ENCODE results near the gene FBXO10.

DNA sequence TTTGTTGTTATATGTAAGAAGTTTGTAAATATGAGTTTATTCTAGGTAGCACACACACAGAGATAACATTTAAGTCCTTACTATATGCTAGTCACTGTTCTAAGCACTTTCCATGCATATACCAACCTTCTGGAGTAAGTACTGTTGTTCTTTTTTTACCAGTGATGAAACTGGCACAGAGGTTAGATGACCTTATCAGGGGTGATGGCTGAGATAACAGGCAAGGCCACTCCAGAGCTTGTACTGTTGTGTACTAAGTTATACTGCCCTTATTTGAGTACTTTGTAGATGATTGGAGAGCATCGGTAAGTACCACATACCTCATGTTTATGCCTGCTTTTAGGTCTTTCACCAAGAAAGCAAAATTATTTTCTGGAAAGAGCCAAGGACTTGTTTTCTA is 84.2 kb downstream of the FBXO10 start:
- TF ChIP-seq POLR2AphosphoS5 (IDR thresholded peaks at IDR 0.05) (no peak), POLR2A (IDR thresholded peaks at IDR 0.05) (no peak), EP300 (IDR thresholded peaks at IDR 0.05) (no peak)
- TF ChIP-seq, protein P1, sequence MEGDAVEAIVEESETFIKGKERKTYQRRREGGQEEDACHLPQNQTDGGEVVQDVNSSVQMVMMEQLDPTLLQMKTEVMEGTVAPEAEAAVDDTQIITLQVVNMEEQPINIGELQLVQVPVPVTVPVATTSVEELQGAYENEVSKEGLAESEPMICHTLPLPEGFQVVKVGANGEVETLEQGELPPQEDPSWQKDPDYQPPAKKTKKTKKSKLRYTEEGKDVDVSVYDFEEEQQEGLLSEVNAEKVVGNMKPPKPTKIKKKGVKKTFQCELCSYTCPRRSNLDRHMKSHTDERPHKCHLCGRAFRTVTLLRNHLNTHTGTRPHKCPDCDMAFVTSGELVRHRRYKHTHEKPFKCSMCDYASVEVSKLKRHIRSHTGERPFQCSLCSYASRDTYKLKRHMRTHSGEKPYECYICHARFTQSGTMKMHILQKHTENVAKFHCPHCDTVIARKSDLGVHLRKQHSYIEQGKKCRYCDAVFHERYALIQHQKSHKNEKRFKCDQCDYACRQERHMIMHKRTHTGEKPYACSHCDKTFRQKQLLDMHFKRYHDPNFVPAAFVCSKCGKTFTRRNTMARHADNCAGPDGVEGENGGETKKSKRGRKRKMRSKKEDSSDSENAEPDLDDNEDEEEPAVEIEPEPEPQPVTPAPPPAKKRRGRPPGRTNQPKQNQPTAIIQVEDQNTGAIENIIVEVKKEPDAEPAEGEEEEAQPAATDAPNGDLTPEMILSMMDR (IDR thresholded peaks at IDR 0.05) = no peak
